Right kidney (tissue), 1 donor: Measurements from ENCODE around the gene SMIM28.

Experiments used
- DNase-seq: peaks from one replicate; pipeline ENCODE4 v3.0.0-alpha.2; 2016

SMIM28 gene

DNA sequence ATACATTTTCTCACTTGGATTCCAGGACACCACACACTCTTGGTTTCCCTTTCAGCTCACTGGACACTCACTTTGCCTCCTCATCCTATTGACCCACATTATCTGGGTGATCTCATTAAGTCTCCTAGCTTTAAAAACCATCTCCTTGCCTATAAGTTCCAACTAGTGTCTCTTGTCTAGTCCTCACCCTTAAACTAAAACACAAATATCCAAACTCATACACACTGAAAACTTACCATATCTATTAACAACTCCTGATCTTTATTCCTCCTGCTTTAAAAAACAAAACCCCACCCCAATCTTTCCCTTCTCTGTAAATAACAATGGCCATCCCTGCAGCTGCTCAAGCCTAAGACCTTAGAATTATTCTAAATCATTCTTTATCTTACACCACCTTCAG lies 3.5 kb upstream of the SMIM28 start:
- no peak for DNase-seq

DNA sequence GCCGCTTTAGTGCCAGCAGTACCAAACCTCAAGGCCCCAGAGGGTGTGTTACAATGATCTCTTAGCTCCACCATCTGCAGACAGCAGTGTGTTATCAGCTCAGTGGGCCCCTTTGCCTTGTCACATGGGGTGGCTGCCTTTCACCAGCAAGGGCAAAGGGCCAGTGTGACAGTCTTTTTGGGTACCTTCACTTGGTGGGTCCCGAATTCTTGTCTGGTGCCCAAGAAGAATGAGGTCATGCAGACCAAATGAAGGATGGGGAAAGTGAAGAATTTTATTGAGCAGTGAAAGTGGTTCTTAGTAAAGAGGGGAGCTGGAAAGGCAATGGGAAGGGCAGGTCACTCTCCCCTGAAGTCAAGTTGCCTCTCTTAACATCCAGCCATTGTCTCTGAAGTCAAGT lies 2.9 kb upstream of the SMIM28 start:
- no peak for DNase-seq

DNA sequence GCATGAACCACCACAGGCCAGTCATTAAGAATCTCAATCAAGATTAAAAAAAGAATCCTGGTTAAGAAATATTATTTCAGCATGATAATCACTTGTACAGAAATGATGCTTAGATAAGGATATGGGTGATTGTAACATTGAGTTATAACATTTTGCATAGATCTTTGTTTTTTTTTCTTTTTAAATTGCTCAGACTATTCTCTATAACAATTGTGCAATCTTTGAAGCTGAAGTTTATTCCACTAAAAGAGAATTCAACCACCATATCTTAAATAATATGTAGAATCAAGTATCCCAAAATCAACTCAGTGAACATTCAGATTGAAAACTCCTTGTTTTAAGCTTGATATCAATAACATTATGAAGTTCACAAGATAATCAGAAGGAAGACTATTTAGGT lies 663 bp upstream of the SMIM28 start:
- DNase-seq = no peak

DNA sequence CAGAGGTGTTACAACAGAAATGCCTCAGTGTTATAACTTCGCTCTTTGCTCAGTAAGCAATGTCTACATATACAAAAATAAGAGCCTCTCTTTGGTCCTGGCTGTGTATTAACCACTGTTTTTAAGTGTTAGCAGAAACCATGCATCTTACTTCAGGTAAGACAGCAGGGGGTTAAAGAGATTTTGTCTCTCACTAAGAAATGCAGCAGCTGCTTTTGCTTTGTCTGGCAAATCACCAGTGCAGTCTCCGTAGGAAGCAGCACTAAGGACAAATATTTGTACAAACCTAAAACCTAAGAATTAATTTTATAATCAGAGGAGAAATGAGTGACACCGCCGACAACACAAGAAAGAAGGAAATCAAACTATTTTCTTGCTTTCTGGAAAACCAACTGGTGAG lies 758 bp downstream of the SMIM28 start:
- no peak for DNase-seq

DNA sequence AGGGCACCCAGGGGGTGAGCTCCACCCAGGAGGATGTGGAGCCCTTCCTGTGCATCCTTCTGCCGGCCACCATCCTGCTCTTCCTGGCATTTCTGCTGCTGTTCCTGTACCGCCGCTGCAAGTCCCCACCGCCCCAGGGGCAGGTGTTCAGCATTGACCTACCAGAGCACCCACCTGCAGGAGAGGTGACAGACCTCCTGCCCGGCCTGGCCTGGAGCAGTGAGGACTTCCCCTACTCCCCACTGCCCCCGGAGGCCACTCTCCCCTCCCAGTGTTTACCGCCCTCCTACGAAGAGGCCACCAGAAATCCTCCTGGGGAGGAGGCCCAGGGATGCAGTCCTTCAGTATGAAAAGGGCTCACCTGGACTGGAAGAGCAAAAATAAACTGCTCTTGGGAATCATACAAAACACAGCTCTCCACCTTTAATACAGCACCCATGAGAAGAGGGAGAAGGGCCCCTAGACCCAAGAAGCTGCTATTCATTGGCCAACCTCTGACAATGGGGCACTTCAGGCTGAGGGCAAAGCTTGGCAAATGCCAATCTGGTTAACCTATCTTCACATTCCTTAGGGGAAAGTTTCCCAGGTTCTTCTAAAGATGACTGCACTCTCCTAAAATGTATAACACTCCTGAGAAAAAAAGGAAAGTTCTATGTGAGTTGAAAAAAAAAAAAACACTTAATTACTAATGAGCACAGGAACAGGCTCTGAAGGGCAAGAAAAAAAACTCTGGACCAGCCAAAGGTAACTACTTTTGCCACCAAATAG lies 5.0 kb downstream of the SMIM28 start:
- DNase-seq = no peak

DNA sequence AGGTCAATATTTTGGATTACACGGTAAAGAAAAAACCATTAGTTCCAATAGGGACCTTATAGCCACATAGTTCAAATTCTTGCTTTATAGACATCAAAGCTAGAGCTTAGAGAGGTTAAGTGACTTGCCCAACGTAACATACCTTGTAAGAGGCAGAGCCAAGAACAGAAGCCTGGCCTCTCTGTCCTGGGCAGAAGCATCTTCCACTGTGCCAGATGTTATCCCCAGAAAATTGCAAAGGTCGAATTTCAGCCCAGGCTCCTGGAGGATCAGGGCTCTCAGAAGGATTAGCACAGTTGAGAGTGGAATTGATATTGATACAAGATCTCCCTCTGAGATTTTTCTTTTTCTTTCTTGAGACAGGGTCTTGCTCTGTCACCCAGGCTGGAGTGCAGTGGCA lies 6.1 kb downstream of the SMIM28 start:
- DNase-seq = no peak

DNA sequence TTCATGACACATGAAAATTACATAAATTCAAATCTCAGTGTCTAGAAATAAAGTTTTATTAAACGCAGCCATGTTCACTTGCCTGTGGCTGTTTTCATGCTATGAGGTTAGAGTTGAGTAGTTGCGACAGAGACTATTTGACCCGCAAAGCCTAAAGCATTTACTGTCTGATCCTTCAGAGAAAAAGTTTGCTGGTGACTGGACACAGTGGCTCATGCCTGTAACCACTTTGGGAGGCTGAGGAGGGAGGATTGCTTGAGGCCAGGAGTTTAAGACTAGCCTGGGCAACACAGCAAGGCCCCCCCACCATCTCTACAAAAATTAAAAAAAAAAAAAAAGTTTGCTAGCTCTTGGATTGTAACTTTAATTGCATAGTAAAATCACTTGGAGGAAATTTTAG lies 9.2 kb downstream of the SMIM28 start:
- DNase-seq = no peak

DNA sequence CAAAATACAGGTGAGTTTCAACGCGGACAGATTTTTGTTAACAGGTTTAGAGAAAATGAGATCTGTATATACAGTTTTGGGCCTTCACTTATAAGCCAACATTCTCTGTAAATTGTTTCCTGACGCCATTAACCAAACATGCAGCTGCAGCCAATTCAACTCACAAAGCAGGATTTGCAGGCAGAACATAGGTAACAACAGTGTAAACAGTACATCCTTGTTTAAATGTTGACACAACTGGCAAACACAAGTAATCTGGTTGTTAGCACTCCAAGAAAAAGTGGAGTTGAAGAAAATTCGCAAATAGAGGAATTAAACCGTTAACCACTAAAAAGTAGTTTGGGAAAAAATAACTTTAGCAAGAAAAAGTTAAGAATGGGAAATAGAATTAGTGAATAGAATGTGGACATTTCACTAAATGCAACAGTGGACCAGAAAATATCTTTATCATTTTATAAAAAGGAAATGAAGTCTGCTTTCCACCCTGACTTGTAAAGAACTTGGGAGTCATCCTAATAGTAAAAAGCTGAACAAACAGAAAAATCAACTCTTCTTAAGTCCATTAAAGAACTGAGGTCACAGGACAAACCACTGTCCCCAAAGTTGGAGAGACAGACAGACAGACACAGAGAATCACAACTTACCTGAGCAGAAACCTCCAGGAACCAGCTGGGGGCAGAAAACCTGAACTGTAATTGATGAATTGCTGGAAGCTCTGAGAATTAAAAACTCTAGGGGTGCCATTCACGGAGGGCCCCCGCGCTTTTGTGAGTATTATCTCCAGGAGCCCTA lies 10.1 kb downstream of the SMIM28 start:
- no peak for DNase-seq

DNA sequence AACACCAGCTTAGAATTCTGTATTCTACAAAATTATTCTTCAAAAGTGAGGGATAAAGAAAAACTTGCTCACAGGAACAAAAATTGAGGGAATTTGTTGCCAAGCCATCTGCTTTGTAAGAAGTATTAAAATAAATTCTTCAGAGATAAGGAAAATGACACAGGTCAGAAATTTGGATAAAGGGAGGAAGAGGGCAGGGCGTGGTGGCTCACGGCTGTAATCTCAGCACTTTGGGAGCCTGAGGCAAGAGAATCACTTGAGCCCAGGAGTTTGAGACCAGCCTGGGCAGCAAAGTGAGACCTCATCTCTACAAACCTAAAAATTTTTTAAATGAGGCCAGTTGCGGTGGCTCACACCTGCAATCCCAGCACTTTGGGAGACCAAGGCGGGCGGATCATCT lies 11.8 kb downstream of the SMIM28 start:
- DNase-seq = no peak

DNA sequence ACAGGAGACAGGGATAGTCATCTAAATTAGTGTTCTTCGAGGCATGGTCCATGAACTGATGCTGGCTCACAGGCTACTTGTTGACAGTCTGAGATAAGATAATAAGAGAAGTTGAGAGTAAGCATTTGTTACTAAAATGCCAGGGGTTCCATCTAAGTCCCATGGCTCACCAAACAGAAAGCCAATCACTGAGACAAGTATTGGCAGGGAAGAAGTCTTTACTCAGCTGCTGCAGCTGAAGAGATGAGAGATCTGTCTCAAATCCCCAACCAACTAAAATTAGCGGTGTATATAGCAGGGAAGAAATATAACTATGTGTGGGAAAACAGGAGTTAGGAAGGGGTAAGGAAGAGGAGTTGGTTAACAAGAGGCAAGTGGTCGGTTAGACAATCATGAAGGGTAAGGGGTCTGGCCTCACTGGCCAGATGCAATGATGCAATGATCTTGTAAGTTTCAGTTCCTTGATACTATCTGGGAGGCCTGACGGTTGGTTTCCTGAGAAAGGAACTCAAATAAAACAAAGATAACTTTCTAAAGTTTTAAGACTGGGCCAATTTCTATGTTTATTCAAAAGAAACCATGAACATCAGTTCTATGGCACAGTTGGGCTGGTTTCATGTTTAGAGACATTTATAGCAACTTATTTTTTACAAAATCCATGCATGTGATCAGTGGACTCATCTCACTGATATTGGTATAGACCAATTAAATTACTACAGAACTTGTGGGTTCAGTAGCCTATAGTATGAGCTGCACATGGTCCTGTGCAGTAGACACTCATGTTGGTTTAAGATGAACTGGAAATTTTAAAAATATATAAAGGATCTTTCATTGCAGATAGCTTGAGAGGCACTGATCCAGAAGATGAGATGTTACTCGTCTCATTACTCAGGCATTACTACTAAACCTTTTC lies 16.4 kb downstream of the SMIM28 start:
- no peak for DNase-seq

DNA sequence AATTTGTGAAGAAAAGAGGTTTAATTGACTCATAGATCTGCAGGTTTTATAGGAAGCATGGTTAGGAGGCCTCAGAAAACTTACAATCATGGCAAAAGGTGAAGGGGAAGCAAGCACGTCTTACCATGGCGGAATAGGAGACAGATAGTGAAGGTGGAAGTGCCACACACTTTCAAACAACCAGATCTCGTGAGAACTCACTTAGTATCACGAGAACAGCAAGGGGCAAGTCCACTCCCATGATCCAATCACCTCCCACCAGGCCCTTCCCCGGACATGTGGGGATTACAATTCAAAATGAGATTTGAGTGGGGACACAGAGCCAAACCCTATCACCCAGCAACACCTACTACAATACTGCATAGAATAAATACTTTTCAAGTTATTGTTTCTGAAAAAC lies 19.0 kb downstream of the SMIM28 start:
- no peak for DNase-seq

DNA sequence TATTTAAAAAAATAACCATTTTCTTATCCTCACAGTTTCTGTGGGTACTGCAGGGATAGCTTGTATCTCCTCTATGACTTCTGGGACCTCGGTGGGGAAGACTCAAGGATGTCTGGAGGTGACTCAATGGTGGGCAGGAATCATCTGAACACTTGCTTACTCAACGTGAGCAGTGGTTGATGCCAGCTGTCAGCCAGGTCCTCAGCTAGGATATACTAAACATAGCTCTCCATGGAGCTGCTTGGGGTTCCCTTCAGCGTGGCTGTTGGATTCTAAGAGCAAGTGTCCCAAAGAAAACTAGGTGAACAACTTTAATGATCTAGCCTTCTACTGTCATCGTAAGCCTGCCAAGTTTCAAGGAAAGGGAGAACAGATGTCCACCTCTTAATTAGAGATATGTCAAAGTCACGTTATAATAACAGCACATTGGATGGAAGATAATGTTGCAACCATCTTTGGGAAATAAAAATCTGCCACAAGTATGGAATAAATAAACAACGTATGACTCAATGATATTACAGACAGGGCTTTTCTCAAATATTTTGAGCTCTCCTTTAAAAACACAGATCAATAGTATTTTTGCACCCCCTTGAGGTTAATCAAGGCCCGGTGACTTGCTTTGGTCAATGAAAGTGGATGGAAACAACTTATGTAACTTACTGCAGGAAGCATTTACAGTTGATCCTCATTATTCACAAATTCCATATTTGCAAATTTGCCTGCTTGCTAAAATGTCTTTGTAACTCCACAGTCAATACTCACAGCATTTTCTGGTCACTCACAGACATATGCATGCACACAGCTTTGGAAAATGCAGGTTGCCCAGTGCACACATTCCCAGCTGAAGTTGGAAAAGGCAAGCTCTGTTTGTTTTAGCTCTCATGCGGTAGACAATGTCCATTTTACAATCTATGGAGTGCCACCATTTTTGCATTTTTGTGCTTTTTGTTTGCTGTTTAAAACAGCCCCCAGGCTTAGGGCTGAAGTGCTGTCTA lies 19.7 kb downstream of the SMIM28 start:
- no peak for DNase-seq

DNA sequence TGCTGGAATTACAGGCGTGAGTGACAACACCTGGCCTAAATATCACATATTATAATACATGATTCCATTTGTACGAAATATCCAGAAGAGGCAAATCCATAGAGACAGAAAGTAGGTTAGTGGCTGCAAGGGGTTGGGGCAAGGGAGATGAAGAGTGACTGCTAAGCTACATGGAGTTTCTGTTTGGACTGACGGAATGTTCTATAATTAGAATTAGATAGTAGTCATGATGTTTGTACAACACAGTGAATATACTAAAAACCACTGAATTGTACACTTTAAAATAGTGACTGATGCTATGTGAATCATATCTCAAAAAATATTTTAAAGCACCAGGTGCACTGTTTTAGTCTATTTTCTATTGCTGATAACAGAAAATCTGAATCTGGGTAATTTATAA lies 22.6 kb downstream of the SMIM28 start:
- DNase-seq = no peak

DNA sequence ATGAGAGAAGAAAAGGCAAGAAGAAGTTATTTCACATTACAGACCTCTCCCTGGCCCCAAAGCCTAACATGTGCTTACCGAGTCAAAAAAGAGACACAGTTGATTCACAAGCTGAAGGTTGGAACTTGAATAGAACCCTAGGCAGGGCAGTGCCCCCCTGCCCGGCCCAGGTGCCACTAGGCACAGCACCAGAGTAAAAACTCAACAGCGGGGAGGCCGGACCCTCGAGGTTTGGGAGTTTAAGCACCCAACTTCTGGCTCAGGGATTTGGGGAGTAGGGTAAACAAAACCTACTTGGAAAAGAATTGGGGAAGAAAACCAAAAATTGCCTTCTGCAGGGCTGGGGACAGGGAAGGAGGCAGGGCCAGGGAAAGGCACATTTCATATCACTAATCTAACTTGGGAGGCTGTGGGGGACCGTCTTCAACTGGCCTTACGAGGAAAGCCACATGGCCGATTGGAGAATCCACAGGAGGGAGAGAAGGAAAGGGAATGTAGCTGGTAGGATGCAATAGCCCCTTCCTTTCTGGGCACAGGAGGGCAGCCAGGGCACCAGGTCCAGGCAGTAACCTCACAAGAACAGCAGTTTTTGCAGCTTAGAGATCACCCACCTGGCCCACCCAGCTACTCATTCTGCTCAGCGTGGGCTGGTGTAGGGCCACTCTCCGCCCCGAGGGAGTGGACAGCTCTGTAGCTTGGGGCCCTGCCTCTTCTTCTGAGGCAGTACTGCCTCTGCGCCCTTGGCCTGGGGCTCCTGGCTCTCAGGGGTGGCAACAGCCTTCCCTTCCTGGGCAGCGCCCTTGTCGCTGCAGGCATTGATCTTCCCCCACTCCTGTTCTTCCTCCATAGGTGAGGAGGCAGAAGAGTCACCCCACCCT lies 24.5 kb downstream of the SMIM28 start:
- DNase-seq = no peak

DNA sequence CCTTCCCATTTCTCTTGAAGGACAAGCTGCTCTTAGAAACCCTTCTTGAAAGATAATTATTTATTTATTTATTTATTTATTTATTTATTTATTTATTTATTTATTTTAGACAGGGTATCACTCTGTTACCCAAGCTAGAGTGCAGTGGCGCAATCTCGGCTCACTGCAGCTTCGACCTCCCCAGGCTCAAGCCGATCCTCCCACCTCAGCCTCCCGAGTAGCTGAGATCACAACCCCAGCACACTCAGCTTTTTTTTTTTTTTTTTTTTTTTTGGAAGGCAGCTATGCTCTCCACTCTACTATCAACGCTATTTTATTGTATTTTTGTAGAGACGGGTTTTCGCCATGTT lies 25.1 kb downstream of the SMIM28 start:
- DNase-seq = no peak

DNA sequence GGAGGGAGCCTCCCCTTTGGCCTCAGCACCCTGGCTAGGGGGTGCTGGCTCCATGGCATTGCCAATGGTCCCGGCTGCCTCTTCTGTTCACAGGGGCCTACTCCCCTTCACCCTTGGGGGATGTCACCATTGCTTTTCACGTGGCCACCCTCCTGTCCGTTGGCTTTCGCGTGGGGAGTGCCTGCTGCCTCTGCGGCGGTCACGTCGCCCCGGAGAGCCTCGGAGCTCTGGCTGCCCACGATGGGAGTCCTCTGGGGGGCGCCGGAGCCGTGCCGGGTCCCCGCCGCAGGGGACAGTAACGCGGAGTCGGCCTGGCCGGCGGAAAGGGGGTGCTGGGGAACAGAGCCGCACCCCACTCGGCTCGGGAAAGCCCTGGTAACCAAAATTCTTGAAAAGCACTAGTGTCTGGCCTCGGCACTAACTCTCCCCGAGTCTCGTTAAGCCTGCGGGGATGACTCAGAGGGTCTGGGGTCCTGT lies 25.7 kb downstream of the SMIM28 start:
- no peak for DNase-seq

DNA sequence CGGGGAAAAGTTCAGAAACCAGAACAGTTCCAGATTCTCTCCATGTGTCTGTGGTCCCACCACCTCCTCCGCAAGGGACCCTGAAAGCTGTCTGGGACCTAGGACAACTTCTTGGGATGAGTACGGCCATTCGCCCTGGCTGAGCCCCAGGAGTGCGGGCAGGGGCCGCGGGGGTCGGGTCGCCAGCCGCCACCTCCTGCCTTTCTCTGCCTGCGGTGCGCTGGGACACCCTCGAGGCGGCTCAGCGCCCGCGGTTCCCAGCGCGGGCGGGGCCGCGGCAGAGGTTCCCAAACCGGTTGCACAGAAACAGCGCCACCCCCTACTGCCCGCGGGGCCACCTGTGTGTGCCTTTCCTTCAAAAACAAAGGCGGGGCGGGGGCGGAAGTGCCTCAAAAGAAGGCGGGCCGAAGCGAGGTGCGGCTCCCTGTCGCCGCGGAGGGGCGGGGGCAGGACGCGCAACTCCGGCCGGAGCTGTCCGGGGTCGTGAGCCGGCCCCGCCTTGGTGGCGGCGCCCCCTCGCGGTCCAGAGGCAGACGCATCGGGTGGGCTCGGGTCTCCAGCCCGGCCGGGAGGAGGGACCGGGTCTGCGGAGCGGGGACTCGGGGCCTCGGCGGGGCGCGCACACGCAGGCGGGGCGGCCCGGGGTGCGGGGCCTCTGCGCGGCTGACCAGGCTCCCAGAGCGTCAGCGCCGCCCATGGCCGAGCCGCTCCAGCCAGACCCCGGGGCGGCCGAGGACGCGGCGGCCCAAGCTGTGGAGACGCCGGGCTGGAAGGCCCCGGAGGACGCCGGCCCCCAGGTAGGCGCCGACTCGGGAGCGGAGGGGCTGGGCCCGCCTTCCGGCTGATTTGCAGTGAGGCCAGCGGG lies 26.3 kb downstream of the SMIM28 start, which contains the start of gene HEBP2:
TSS of gene HEBP2 (plus strand) at position 423 of the 865 bp plus-strand sequence. CDS start at position 696, 273 bp downstream.
- DNase-seq = peak; percentile 93

DNA sequence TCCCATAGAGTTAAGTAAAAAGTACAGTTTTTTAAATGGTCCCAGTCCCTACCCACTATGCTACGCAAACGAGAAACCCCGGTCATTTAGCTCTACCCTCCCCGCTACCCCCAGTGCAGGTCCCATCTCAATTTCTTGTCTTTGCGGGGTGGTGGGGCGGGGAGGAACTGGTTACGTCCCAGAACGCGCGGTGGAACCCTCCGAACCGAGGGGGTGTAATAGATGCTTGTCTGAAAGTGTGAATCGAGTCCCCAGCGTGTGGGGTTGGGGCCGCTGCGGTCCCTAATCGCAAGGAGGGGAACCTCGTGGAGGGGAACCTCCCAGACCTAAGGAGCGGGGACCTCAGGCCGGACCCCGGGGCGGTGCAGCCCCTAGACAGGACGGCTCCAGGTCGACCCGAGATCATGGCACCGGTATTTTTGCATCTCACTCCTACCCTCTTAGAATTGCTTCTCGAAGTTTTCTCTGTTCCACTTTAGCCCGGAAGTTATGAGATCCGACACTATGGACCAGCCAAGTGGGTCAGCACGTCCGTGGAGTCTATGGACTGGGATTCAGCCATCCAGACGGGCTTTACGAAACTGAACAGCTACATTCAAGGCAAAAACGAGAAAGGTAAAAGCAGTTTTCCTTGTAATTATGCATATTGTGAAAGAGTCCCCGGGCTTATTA lies 27.1 kb downstream of the SMIM28 start:
- DNase-seq = peak; percentile 80
